Stimulated activated CD4-positive, alpha-beta T cell treated with anti-CD3 and anti-CD28 coated beads, TNF-alpha, amount 100 ng/mL, for 4 hours (primary cell): ENCODE results near the gene PIGQ.

Experiments
- DNase-seq, 3 experiments: peaks; one replicate each; pipeline ENCODE4 v3.0.0-alpha.2; 2020; ENCODE audit warnings: low read depth in 3 of 3

Gene PIGQ

DNA sequence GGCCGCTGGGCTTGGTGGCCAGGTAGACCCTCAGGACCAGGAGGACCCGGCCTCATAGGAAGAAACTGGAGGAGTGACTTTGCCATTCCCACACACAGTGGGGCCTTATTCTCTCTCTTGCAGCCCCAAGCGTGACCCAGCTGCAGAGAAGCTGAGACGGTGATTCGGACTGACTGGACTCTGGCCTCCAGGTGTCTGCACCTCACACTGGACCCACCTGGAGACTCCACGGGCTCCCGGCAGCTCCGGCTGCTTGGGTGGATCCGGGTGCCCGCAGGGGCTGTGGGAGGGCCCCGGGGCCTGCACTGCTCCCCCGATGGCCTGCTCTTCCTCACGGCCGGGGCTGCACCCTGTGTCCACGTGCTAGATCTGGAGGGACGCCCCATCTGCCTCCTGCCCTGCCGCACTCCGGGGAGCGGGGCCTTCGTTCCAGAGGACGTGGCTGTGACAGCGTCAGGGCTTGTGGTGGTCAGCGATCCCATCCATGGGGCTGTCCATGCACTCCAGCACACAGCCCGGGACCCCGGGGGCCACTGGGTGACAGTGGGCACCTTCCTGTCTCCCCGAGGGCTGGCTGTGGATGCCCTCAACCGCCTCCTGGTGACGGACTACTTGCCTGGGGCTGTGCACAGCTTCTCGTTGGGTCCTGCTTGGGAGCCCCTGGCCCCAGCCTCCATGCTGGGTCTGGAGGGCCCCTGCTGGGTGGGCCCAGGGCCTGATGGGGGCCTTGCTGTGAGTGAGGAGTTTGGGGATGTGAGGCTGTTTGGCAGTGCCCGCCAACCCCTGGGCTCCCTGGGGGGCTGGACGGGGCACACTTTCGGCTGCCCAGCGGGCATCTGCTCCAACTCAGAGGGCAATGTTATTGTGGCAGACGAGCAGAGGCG lies 2.2 kb upstream of the PIGQ start:
- no peak for DNase-seq

DNA sequence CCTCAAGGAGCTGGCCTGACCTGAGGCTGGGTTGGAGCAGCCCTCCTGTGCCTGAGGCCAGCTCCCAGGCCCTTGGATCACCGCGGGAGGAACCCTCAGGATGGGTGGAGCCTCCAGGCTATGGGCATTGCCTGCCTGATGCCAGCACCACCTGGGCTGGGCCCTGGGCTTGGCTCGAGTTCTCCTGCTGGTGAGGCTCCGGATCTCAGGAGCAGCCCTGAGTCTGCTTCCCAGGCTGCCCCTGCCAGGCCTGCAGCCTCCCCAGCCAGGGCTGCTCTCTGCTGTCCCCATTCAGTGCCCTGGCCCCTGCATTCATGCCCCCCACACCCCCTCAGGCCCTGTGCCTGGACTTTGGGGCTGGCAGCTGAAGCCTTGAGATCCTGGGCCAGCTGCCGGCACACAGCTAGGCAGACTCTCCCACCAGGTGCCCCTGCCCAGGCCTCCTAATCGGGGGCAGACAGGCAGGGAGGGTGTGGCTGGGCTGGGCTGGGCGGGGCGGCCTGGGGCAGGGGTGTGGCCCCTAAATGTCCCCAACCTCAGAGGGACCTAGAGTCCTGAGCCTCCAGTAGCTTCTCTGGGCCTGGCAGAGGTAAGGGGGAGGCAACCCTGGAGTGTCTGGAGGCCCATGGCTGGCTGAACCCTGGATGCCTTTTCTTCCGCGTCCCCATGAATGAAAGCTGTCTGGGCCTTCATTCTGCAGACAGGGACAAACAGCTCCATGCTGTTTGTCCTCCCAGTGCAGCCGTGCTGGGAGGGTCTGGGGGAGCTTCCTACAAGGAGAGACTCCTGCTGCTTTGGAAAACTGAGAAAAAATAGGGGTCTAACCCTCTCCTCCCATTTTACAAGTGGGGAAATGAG lies 1.1 kb upstream of the PIGQ start:
- DNase-seq = no peak

- DNase-seq = no peak
Measured at GRCh38 chr16:572865-573650, 3.3 kb downstream of the PIGQ start.

DNA sequence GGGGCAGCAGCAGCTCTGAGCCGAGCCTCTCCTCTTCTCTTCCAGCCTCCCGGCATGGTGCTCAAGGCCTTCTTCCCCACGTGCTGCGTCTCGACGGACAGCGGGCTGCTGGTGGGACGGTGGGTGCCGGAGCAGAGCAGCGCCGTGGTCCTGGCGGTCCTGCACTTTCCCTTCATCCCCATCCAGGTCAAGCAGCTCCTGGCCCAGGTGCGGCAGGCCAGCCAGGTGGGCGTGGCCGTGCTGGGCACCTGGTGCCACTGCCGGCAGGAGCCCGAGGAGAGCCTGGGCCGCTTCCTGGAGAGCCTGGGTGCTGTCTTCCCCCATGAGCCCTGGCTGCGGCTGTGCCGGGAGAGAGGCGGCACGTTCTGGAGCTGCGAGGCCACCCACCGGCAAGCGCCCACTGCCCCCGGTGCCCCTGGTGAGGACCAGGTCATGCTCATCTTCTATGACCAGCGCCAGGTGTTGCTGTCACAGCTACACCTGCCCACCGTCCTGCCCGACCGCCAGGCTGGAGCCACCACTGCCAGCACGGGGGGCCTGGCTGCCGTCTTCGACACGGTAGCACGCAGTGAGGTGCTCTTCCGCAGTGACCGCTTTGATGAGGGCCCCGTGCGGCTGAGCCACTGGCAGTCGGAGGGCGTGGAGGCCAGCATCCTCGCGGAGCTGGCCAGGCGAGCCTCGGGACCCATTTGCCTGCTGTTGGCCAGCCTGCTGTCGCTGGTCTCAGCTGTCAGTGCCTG lies 4.4 kb downstream of the PIGQ start:
- DNase-seq = no peak

GRCh38 chr16:575354-576196 lies 5.8 kb downstream of the PIGQ start:
- DNase-seq = no peak

DNA sequence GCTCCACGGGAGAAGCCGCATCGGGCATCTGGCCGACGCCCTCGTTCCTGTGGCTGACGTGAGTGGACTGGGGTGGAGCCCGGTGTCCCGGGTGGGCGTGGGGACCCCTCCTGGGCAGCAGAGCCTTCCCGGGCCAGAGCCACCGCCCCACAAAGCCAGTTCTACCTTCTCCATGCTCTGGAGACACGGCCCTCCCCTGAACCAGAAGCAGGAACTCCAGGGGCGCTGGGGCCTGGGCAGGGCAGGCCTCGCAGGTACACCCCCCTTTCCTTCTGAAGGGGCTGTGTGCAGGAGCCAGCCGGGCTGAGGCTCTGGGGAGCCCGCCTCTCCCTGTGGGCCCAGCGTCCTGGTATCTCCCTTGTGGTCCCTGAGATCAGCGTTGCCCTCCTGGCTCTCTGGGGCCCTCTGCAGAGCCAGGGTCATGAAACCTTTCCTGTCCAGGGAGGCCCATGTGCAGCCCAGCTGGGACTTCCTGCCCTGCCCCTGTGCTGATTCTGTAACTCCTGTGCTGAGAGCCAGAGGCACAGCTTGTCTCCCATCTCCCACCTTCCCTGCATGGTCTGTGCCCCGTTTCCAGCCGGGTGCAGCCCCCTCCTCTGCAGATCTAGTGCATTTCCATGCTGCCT lies 6.5 kb downstream of the PIGQ start:
- DNase-seq = no peak

GRCh38 chr16:576823-577201 lies 7.0 kb downstream of the PIGQ start:
- no peak for DNase-seq

DNA sequence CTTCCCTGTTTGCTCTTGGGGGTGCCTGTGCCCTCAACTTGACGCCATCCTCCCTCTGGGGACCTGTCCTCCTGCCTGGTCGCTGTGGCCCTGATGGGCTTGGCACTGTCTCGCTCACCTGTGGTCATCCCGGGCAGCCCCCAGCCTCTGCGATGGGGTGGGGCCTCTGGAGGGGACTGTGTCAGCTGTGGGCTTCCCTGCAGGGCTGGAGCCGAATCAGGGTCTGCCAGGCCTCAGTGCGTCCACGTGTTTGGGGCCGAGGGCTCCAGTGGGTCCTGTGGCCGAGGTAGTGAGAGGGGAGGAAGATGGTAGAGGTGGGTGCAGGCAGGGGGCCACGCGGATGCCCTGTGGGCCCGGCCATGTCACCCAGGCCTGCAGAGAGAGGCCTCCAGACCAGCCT lies 8.0 kb downstream of the PIGQ start:
- no peak for DNase-seq

- DNase-seq = no peak
Measured at GRCh38 chr16:578232-578869, 8.6 kb downstream of the PIGQ start.

DNA sequence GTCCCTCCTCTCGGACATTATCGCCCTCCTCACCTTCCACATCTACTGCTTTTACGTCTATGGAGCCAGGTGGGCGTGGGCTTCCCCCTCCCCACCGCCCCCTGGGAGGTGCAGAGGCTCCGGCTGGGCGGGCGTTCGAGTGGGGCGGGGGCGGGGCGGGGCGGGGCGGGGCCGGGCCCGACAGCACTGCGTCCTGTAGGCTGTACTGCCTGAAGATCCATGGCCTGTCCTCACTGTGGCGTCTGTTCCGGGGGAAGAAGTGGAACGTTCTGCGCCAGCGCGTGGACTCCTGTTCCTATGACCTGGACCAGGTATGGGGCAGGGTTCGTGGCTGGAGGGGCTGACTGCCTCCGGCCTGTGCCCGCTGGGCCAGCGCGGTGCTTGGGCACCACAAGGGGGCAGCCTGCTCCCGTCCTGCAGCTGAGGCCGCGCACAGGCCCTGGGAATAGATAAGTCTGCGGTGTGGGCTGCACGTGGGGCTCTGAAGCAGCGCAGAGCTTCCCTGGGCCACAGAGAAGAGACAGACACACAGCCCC lies 9.2 kb downstream of the PIGQ start:
- peak in 2 of 3 experiments; percentile 36 for DNase-seq

DNA sequence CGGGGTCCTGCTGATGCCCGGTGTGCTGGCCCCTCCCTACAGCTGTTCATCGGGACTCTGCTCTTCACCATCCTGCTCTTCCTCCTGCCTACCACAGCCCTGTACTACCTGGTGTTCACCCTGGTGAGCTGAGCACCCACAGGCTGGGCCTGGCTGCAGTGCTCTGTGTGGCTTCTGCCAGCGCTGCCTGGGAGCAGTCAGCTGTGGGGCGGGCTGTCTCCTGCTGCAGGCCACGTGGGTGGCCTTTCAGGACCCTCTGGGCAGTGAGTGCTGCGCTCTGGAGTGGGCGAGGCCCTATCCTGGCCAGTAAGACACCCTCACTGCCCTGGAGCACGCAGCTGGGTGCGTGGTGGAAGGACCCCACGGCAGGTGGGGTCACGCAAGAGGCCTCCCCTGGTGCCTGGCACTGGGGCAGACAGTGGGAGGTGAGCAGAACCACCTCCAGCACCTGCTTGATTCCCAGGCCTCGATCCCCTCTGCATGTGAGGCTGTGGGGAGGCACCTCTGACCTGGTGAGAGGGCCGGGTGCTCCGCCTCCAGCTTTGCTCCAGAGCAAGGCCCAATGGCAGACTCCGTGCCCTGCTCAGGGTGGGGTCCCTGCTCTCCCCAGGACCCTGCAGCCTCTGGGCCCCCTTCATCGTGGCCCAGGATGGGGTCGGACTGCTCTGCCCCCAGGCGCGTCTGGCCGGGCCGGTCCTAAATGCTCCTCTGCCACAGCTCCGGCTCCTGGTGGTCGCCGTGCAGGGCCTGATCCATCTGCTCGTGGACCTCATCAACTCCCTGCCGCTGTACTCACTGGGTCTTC lies 10.6 kb downstream of the PIGQ start:
- DNase-seq = no peak

- no peak for DNase-seq
Measured at GRCh38 chr16:580946-581498, 11.3 kb downstream of the PIGQ start.

DNA sequence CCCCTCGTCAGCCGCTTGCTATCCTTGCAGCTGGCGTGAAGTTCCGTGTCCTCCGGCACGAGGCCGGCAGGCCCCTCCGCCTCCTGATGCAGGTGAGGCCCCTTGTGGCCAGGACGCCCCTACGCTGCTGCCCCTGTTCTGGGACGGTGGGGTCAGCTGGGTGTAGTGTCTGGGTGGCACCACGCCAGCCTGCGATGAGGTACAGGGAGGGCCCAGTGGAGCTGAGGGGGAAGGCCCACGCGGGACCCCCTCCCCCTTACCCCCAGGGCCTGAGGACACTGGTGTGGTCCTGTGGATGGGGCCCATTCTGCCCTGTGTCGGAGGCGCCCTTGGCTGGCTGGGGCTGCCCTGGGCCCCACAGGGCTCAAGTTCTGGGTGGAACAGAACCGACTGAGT lies 12.4 kb downstream of the PIGQ start:
- no peak for DNase-seq

DNA sequence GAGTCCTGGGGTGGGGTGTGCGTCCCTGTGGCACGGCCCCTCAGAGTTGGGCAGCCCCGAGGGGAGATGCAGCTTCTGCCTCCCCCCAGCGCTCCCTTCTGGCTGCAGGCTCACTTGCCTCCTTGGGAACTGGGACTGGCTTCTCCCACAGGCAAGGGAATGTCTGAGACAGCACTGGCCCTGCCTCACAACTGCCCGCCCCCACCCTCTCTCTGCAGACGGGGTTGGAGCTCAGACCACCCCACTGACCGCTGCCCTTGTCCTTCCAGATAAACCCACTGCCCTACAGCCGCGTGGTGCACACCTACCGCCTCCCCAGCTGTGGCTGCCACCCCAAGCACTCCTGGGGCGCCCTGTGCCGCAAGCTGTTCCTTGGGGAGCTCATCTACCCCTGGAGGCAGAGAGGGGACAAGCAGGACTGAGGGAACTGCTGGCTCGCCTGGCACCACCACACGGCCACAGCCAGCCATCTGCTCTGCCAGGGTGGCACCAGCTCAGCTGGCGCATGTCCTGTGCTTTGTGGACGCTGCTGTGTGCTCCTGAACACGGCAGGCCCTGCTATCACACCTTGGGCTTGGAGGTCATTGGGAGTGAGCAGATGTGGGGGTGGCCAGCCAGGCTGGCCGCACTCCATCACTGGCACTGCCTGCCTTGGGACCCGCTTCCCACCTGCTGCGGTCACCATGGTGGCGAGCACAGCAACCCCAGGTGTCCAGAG lies 13.0 kb downstream of the PIGQ start:
- DNase-seq = no peak

DNA sequence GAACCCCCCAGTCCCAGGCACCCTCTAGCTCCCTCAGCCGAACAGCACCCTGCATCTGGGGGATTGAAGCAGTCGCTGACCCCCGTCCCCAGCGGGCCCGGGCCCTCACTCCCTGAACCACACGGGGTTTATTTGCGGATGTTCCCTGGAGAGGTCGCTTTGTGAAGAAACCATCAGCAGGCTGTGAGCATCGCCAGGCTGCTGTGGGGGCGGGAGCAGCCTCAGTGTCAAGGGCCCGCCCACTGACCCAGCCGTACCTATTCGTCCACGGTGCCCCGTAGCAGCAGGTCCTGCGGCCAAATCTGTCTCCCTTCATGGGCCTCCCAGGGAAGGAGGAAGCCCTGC lies 13.7 kb downstream of the PIGQ start:
- no peak for DNase-seq

DNA sequence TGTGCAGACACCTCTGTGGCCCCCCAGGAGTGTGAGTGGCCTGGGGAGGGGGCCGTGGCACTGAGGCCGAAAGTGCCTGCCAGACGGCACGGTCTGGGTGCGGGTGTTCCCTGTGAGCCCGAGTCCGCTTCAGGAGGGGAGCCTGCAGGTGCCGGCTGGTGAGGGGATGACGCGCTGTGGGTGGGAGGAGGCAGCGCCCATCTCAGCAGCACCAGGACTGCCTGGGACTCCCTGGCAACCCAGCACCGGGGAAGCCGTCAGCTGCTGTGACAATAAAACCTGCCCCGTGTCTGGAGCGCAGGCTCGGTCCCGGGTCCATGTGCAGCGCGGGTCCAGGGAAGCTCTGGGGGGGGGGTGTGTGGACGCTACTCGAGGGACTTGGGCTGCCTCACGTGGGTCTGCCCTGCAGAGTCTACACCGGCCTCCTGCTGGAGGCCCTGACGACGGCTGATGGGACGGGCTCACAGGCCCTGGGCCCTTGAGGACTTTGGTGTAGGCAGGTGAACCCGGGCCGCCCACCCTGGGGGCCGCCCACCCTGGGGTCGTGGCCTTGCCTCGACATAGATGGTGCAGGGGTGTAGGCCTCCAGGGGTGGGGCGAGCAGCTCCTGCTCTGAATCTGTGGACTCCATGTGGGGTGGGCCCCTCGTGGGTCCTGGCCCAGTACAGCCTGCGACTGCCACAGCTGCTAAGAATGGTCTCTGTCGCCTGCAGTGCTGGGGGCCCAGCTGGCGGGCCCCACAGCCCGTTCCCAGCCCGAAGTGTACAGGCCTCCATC lies 14.2 kb downstream of the PIGQ start:
- no peak for DNase-seq

DNA sequence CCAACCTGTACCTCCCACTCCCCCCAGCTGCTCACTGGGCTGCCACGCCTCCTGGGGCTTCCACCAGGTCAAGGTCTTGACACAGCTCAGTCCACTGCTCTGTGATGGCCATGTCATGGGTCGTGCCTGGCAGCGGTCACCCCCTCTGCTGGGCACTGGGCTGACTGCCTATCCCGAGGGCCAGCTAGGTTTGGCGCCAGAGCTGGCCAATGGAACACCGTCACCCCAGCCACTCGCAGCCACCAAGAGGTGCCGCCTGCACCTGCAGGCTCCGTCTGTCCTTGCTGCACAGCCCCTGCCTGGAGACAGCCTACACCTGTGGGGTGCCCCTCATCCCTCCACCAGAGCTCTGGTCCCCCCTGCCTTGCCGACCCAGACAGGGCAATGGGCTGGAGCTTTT lies 15.6 kb downstream of the PIGQ start:
- no peak for DNase-seq
